Endometrial microvascular endothelial cells (primary cell): ENCODE measurements around the gene LHFPL6. TPM values are rescaled to one million over a fixed set of nuclear protein-coding genes. Genes with fewer than 3 reads are reported as not detected.

Experiments used
- in situ Hi-C: cut with HindIII; loops from 2 replicates; pipeline ENCODE4 v1.10.0; 2017; ENCODE audit warnings: low sequenced_read_pairs, low pct_unique_long_range_greater_than_20kb; ENCODE audit errors: inconsistent ontology term
- total RNA-seq: library from RNA; depleted of rRNA; stranded (reverse); fragments of >200 nt; gene quantifications from one replicate; pipeline ENCODE4 v1.2.3, GENCODE V29; 2015; ENCODE audit errors: inconsistent ontology term

LHFPL6 gene
- total RNA-seq, 1 donor from 2014 or later, result 24.9 TPM

DNA sequence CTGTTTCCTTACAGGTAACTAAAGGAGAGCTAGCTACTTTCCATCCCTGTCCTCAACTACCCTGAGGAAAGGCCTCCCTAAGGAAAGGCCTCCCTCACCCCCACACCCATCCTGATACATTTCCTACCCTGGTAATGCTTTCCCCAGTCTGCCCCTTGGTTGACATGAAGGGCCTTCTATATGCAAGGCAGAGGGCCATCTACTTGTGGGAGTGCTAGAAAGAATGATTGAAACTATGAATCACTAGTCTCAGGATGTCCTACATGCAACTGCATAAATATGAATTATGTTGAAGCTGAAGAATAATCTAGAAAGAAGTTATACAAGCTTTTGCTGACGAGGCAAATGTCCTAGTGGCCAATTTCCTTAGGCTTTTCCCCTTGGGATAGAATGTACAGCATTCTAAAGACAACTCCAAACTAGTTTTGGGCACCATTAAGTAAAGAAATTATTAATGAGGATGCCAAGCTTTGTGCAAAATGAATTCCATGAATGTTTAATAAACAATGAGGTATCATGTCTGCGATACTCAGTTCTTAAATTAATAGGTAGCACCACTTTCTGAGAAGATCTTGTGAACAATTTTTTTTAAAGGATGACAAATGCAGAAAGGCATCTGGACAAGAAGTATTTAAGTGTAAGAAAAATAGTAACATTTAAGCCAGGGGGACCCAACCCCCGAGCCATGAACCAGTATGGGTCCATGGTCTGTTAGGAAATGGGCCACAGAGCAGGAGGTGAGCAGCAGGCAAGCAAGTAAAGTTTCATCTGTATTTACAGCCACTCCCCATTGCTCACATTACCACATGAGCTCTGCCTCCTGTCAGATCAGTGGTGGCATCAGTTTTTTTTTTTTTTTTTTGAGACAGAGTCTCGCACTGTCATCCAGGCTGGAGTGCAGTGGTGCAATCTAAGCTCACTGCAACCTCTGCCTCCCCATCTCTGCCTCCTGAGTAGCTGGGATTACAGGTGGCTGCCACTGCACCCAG, 223.0 kb downstream of the LHFPL6 start:
- in situ Hi-C loops, result no loop called here

DNA sequence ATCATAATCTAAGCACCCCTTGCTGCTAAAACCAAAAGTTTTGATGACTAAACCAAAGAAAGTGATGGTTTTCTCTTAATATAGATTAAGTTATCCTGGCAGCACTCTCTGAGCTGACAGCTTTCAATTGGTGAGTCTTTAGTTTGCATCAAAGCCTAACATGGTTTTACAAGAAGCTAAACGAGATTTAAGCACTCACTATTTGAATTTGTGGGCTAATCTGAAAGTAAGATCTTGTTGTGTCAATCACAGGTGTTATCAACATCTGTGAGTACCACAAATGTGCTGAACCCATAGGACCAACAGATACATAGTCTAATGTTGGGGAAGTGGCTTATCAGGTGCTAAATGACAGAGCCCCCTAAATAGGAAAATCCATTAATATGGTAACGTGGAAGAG, 223.9 kb downstream of the LHFPL6 start:
- in situ Hi-C loops, result no loop called here

DNA sequence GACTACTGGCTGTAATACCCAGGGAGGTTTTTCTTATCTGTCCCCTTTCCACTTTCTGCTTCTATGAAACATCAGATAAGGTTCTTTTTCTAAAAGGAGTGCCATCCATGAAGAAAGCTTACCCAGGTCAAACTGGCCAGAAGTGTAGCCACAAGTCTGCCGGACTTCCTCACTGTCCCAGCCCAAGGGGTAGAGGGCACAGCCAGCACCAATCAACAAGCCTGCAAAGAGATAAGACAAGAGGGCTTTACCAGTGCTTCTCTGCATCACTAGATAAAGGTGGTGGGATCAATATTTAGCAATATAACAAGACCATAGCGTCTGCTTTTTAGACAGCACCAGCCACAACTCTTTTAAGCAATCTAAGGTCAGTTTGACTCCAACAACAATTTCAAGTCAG, 224.7 kb downstream of the LHFPL6 start:
- in situ Hi-C loops, result no loop called here

GRCh38 chr13:39377699-39378098, 225.3 kb downstream of the LHFPL6 start:
- in situ Hi-C loops, result no loop called here

- in situ Hi-C loops, result no loop called here
Measured at GRCh38 chr13:39376076-39376475, 226.9 kb downstream of the LHFPL6 start.

GRCh38 chr13:39375601-39376000, 227.4 kb downstream of the LHFPL6 start:
- in situ Hi-C loops, result no loop called here

DNA sequence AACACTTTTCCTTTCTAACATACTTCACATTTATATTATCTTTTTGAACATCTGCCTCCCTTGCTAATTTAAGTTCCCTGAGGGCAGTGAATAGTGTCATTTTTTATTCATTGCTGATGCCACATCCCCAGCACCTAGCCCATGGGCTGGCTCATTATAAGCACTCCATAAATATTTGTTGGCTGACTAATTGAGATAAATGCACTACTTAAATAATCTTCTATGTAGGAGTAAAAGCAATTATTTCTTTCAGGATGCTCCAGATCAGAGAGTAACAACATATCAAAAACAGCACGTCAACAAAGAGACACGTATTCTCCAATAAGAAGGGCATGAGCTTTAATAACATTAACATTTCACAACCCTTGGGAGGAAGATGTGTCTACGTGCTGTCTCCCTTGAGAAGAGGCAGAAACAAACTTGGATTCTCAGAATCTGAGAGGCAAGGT, 228.2 kb downstream of the LHFPL6 start:
- in situ Hi-C loops, result no loop called here

GRCh38 chr13:39373145-39373544, 229.8 kb downstream of the LHFPL6 start:
- in situ Hi-C loops, result no loop called here

DNA sequence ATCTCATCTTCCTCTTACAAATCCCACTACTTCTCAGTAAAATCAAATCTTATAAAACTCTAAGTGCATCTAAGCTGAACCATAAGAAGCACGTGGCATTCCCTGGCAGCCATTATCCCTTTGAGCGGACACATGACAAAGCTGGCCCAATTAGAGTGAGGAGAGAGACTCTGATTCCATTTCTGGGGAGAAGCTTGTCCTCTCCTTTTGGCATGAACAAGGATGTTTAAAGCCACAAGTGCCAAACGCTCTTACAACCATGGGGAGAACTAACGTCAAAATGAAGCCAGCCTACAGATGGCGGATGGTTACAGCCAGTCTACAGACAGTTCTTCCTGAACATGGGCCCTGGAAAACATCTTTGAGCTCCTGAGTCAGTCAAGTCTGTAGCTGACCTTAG, 231.3 kb downstream of the LHFPL6 start:
- in situ Hi-C loops, result no loop called here

DNA sequence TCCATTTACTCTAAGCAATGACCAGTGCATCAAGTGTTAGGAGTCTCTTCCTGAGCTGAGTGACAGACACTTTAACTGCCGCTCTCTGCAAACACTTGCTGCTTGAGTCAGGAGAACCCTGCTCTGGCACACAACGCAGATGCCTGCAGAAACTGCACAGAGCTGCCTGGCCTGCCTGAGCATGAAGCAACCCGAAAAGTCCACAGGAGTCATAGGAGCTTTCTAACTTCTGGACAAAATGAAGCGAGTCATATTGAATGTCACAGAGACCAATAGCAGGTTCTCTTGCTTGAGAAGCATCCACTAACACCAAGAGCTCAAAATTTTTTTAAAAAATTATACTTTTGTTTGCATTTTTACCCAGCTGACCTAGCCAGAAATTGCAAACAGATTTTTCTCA, 232.4 kb downstream of the LHFPL6 start:
- in situ Hi-C loops, result no loop called here

DNA sequence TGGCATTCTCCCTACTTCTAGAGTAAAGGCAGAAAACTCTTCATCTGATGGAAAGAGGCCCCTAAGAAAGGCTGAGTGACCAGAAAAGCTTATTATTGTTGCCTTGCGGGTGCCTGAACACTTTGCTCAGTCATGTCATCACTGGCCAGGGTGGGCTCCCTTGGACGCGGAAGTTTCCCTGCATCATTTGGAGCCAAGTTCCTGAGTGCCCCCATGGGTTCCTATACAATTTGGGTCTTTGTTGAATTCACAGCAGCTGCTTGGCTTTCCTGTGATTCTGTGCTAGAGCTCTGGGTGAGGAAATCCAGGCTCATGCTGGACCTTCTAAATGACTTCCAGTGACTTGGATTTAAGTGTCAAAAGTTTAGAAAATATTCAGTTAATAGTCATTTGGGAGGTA, 232.9 kb downstream of the LHFPL6 start:
- in situ Hi-C loops, result no loop called here

GRCh38 chr13:39369161-39369890, 233.7 kb downstream of the LHFPL6 start:
- in situ Hi-C loops, result no loop called here

GRCh38 chr13:39365879-39366278, 237.1 kb downstream of the LHFPL6 start:
- in situ Hi-C loops, result no loop called here

- in situ Hi-C loops, result no loop called here
Measured at GRCh38 chr13:39364947-39365468, 238.0 kb downstream of the LHFPL6 start.

DNA sequence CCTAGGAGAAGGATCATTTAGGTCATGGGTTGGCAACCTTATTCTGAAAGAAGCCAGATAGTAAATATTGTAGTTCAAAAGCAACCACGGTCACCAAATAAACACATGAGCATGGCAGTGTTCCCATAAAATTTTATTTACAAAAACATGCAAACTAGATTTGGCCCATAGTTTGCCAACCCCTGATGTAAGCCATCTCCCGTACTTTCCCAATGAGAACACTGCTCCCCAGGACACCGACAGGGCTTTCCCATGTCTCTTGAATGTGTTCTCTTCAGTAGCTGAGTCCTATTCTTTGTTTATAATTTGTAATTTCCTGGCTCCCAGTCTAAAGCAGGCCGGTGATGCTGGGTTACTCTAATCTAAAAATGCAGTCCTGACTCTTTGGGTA, 239.6 kb downstream of the LHFPL6 start:
- in situ Hi-C loops, result no loop called here

DNA sequence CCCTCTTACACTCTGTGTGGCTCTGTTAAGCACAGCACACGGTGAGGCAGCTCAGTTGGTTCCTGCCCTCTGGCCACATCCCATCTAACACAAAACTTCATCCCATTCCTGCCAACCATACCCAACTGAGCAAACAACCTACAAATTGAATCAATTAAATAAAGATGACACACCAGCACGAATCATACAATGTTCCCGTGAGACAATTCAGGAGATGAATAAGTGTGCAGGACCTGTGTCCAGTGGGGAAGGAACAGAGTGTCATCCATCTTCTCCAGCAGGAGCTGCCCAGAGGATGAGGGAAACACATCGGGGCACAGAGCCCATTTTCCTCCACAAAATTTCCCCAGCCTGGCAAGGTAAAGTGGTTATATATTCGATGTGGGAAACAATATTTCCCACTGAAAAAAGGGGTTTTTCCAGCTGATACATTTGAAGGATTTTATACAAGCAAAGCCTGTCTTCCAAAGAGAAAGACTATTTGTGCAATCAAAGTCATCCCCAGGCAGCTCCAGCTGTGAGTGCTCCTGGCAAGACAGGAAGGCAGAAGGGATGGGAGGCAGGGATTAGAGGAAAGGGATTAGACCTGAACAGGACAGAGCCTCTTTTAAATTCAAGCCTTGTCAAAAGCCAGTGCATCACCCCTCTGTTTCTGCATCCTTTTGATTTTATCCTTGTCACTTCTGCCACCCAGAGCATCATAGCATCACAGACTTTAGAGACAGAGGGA, 240.2 kb downstream of the LHFPL6 start:
- in situ Hi-C loops, result no loop called here

GRCh38 chr13:39353988-39354387, 249.0 kb downstream of the LHFPL6 start:
- in situ Hi-C loops, result no loop called here

DNA sequence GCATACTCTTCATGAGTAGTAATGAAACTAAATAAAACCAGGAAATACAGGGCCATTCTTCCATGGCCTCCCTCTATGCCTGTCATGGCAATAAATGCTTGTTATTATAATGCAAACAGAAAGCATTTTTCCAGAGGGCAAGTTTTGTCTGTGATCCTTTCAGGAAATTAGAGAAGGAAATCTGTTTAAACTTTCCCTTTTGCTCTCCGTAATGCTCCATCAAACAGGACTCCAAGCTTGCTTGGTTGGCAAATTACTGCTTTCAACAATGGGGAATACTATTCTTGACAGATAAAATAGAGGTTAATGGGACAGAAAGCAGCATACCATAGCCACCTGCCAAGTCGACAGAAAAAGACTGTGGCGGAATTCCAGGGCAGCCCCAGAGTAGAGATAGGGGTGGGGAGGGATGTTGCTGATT, 252.5 kb downstream of the LHFPL6 start:
- in situ Hi-C loops, result no loop called here

- in situ Hi-C loops, result no loop called here
Measured at GRCh38 chr13:39349391-39349960, 253.5 kb downstream of the LHFPL6 start.
